ENCODE data around the gene ABCG1.

ABCG1 gene

GRCh38 chr21:42272984-42273600 lies 54.2 kb downstream of the ABCG1 start:
- DNase-seq: no peak

GRCh38 chr21:42276076-42276475 lies 57.1 kb downstream of the ABCG1 start:
- no peak for DNase-seq

GRCh38 chr21:42276526-42277154 lies 57.7 kb downstream of the ABCG1 start:
- DNase-seq: no peak

- no peak for DNase-seq
Observed at GRCh38 chr21:42277593-42277992, 58.7 kb downstream of the ABCG1 start.

GRCh38 chr21:42278451-42279149 lies 59.7 kb downstream of the ABCG1 start:
- no peak for DNase-seq

- DNase-seq: no peak
Observed at GRCh38 chr21:42279341-42279871, 60.5 kb downstream of the ABCG1 start.

- no peak for DNase-seq
Observed at GRCh38 chr21:42279888-42280287, 60.9 kb downstream of the ABCG1 start.

- no peak for DNase-seq
Observed at GRCh38 chr21:42280356-42281180, 61.6 kb downstream of the ABCG1 start.

- DNase-seq: no peak
Observed at GRCh38 chr21:42281181-42281680, 62.3 kb downstream of the ABCG1 start.

GRCh38 chr21:42282021-42282420 lies 63.1 kb downstream of the ABCG1 start:
- no peak for DNase-seq

GRCh38 chr21:42282715-42283114 lies 63.8 kb downstream of the ABCG1 start:
- DNase-seq: no peak

- DNase-seq: no peak
Observed at GRCh38 chr21:42285569-42286245, 66.8 kb downstream of the ABCG1 start.

- DNase-seq: no peak
Observed at GRCh38 chr21:42286416-42286815, 67.5 kb downstream of the ABCG1 start.

GRCh38 chr21:42287193-42288083 lies 68.5 kb downstream of the ABCG1 start:
- DNase-seq: no peak

- no peak for DNase-seq
Observed at GRCh38 chr21:42288962-42289361, 70.0 kb downstream of the ABCG1 start.

- no peak for DNase-seq
Observed at GRCh38 chr21:42289926-42290325, 71.0 kb downstream of the ABCG1 start.

- DNase-seq: no peak
Observed at GRCh38 chr21:42290505-42290904, 71.6 kb downstream of the ABCG1 start.

GRCh38 chr21:42291003-42291750 lies 72.2 kb downstream of the ABCG1 start:
- DNase-seq: no peak

- no peak for DNase-seq
Observed at GRCh38 chr21:42291751-42292562, 73.0 kb downstream of the ABCG1 start.

Measured in COR-L47 (cell line).